Muscle of leg (tissue), 11 donors: Measurements from ENCODE around the gene BCAT1. TPM values are rescaled to one million over a fixed set of nuclear protein-coding genes. Genes with fewer than 3 reads are reported as not detected.

Source experiments
- DNase-seq: peaks from one replicate; pipeline ENCODE4 v3.0.0; 2013
- H3K27ac ChIP-seq: one replicate; pipeline ENCODE4 v1.5.1; 2013; ENCODE audit warnings: mild to moderate bottlenecking, low read length, control low read depth
- H3K27me3 ChIP-seq: one replicate; pipeline ENCODE4 v1.6.1; 2013; ENCODE audit warnings: low read length; ENCODE audit not compliant: control insufficient read depth, insufficient read depth
- H3K36me3 ChIP-seq: one replicate; pipeline ENCODE4 v1.6.1; 2013; ENCODE audit warnings: low read length; ENCODE audit not compliant: control insufficient read depth, insufficient read depth
- H3K4me1 ChIP-seq: one replicate; pipeline ENCODE4 v1.6.1; 2013; ENCODE audit warnings: low read length; ENCODE audit not compliant: control insufficient read depth, insufficient read depth
- H3K4me3 ChIP-seq: one replicate; pipeline ENCODE4 v1.5.1; 2013; ENCODE audit warnings: low read length, control low read depth
- H3K9me3 ChIP-seq: replicated peaks from 2 replicates; pipeline ENCODE4 v1.6.1; 2013; ENCODE audit warnings: low read depth, low read length; ENCODE audit not compliant: control insufficient read depth
- WGBS: methylation state at CpG from one replicate; pipeline ENCODE4 v1.1.5; 2013; ENCODE audit warnings: missing lambda C conversion rate; ENCODE audit not compliant: insufficient coverage; 5-methylcytosine and 5-hydroxymethylcytosine counted together
- polyA plus RNA-seq, 8 donors: library from polyadenylated mRNA; unstranded; fragments of 120-200 nt; gene quantifications; one replicate each; pipeline versions ENCODE4 v1.2.1 to v1.2.3, GENCODE V29; 2013; ENCODE audit warnings: inconsistent platforms in 1 of 8, low replicate concordance in 1 of 8; ENCODE audit not compliant: insufficient read length in 8 of 8, insufficient read depth in 1 of 8
- total RNA-seq: library from RNA; stranded (reverse); fragments of 120-200 nt; gene quantifications from one replicate; pipeline ENCODE4 v1.2.4, GENCODE V29; 2013

The BCAT1 gene
- total and polyA plus RNA-seq, 9 donors: 25.4 to 69.5 (median 58.1) TPM

- no peaks in the 10 kb centered on the region for H3K27me3 ChIP-seq
- 75% methylated on average over 3 of the region's 3 CpGs for WGBS
- H3K36me3 ChIP-seq: peaks cover 14% of the 10 kb centered on the region
- DNase-seq: no peak
- H3K4me3 ChIP-seq: no peak overlapping the region
- H3K27ac ChIP-seq: no peak overlapping the region
- no peaks in the 10 kb centered on the region for H3K4me1 ChIP-seq
- H3K9me3 ChIP-seq: no peaks in the 10 kb centered on the region
Observed at GRCh38 chr12:24894879-24895278, 54.0 kb downstream of the BCAT1 start.

DNA sequence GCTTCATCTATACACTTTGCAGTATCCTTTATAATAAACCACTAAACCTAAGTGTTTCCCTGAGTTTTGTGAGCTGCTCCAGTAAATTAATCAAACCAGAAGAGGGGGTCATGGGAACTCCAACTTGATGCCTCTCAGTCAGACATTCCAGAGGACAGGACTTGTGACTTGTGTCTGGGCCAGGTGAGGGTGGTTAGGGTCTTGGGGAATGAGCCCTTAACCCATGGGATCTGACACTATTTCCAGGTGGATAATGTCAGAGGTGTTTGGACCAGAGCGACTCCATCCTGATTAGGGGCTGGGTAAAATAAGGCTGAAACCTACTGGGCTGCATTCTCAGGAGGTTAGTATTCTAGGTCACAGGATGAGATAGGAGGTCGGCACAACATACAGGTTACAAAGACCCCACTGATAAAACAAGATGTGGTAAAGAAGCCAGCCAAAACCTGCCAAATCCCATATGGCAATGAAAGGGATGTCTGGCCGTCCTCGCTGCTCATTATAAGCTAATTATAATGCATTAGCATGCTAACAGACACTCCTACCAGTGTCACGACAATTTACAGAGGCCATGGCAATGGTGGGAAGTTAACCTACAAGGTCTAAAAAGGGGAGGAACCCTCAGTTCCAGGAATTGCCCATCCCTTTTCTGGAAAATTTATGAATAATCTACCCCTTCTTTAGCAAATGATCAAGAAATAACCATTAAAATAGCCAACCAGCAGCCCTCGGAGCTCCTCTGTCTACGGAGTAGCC lies 58.7 kb downstream of the BCAT1 start:
- Histone ChIP-seq H3K27me3 (no peaks in the 10 kb centered on the region), H3K9me3 (no peaks in the 10 kb centered on the region), H3K4me3 (no peak overlapping the region), H3K4me1 (no peaks in the 10 kb centered on the region), H3K36me3 (peaks cover 13% of the 10 kb centered on the region), H3K27ac (no peak overlapping the region)
- WGBS: no CpG with 5 or more reads among the region's 7 CpGs
- no peak for DNase-seq

DNA sequence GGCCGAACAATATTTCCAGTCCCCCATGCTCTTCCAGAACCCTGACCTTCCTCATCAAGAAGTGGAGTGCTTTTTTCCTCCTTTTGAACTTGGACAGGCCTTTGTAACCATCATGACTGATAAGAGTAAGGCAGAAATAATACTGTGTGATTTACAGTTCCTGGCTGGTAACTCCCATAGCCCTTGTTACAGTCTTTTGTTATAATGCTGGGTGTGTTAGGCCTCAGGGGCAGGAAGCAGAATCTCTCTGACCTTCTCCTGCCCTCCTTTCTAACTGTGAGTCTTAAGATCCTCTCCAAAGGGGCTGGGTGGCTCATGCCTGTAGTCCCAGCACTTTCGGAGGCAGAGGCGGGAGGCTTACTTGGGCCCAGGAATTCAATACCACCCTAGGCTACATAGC lies 59.5 kb downstream of the BCAT1 start:
- WGBS: no CpG with 5 or more reads among the region's 3 CpGs
- H3K4me3 ChIP-seq: no peak overlapping the region
- no peaks in the 10 kb centered on the region for H3K4me1 ChIP-seq
- DNase-seq: no peak
- H3K36me3 ChIP-seq: peaks cover 13% of the 10 kb centered on the region
- no peaks in the 10 kb centered on the region for H3K27me3 ChIP-seq
- no peak overlapping the region for H3K27ac ChIP-seq
- H3K9me3 ChIP-seq: no peaks in the 10 kb centered on the region

- DNase-seq: no peak
- H3K36me3 ChIP-seq: peaks cover 14% of the 10 kb centered on the region
- no peaks in the 10 kb centered on the region for H3K4me1 ChIP-seq
- H3K4me3 ChIP-seq: no peak overlapping the region
- no peaks in the 10 kb centered on the region for H3K9me3 ChIP-seq
- 90% methylated on average over 5 of the region's 5 CpGs for WGBS
- H3K27me3 ChIP-seq: no peaks in the 10 kb centered on the region
- H3K27ac ChIP-seq: no peak overlapping the region
Observed at GRCh38 chr12:24888813-24889212, 60.1 kb downstream of the BCAT1 start.

DNA sequence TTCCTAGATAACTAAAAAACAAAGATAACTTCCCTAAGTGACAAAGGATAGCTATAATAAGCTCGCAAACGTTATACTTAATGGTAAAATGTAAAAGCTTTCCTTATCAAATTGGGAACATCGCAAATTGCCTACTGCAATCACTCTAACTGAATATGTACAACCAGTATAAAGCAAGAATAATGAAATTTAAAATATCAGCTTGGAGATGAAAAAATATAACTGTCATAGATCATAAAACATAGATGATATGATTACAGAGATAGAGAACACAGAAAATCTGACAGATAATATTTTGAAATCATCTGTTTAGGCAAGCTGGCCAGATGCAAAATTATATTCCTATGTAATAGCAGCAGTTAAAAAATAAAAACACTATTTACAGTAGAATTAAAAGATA lies 64.0 kb downstream of the BCAT1 start:
- Histone ChIP-seq H3K9me3 (no peaks in the 10 kb centered on the region), H3K4me3 (no peak overlapping the region), H3K4me1 (no peaks in the 10 kb centered on the region), H3K27ac (no peak overlapping the region), H3K36me3 (peaks cover 5% of the 10 kb centered on the region), H3K27me3 (no peaks in the 10 kb centered on the region)
- no CpG with 5 or more reads among the region's 3 CpGs for WGBS
- DNase-seq: no peak

DNA sequence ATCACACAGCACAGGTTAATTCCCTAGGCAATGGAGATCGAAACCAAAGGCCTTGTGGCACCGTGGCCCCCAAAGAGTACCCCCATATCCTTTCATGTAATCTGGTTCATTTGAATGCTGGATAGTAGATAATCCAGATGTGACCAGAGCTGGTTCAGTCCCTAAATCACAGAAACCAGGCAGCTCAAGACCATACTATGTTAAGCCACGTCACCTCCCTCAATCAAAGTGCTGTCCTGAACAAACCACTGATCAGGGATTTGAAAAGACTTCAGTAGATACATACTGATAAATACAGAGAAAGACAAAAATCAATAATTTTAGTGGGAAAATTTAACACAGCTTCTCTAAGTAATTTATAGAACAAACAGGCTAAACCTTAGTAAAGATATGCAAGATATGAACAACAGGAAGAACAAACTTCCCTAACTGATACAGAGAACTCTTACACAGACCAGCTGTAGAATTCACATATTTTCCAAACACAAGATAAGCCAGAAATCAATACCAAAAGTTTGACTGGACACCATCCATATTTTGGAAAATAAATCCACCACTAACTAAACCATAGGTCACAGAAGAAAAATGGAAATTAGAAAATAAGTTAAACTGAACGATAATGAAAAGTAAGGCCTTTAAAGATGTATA lies 67.1 kb downstream of the BCAT1 start:
- Histone ChIP-seq H3K9me3 (no peaks in the 10 kb centered on the region), H3K27ac (no peak overlapping the region), H3K36me3 (peaks cover 12% of the 10 kb centered on the region), H3K27me3 (no peaks in the 10 kb centered on the region), H3K4me1 (no peaks in the 10 kb centered on the region), H3K4me3 (no peak overlapping the region)
- DNase-seq: no peak
- WGBS: no CpG with 5 or more reads among the region's 4 CpGs

GRCh38 chr12:24881227-24881626 lies 67.7 kb downstream of the BCAT1 start:
- H3K27me3 ChIP-seq: no peaks in the 10 kb centered on the region
- H3K36me3 ChIP-seq: peaks cover 12% of the 10 kb centered on the region
- no peak overlapping the region for H3K4me3 ChIP-seq
- WGBS: 100% methylated on average over 3 of the region's 8 CpGs
- no peak for DNase-seq
- H3K9me3 ChIP-seq: no peaks in the 10 kb centered on the region
- no peaks in the 10 kb centered on the region for H3K4me1 ChIP-seq
- H3K27ac ChIP-seq: no peak overlapping the region

- no peak for DNase-seq
- no peaks in the 10 kb centered on the region for H3K27me3 ChIP-seq
- 100% methylated on average over 1 of the region's 5 CpGs for WGBS
- H3K27ac ChIP-seq: no peak overlapping the region
- no peak overlapping the region for H3K4me3 ChIP-seq
- peaks cover 12% of the 10 kb centered on the region for H3K36me3 ChIP-seq
- H3K9me3 ChIP-seq: no peaks in the 10 kb centered on the region
- no peaks in the 10 kb centered on the region for H3K4me1 ChIP-seq
Observed at GRCh38 chr12:24880732-24881131, 68.2 kb downstream of the BCAT1 start.

DNA sequence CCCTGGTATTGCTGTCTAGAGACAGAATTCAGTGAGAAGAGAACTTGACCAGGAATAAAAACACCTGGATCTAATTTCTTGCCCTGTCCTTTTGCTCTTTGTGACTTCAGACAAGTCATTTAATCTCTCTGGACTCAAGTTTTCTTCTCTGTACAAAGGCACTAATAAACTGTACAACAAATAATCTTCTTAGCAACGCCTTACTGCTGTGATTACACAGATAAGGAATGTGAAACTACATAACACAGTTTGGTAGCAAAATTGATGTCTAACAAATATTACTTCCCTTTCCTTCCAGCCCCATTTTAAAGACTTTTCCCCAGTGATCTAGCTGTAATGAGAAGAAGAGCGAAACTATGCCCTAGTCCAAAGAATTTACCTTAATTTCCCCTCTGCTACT lies 69.3 kb downstream of the BCAT1 start:
- no CpG with 5 or more reads among the region's 2 CpGs for WGBS
- H3K9me3 ChIP-seq: no peaks in the 10 kb centered on the region

DNA sequence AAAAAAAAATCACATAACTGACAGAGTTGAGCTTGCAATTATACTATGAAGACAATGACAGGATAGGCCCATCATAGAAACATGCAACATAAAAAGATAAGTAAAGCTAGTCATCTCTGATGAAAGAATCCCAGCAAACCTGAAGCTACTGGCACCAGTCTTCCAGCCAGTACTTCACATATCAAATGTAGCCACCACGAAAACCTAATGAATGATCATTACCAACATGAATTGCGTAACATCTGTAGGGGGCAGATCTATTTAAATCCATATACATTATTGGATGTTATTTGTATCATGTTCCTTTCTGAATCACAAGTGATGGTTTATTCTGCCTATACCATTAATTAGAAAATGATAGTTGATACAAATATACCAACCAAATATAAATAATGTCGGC lies 73.9 kb downstream of the BCAT1 start:
- no peak overlapping the region for H3K4me3 ChIP-seq
- H3K9me3 ChIP-seq: no peaks in the 10 kb centered on the region
- WGBS: no CpG with 5 or more reads among the region's 3 CpGs
- no peaks in the 10 kb centered on the region for H3K27me3 ChIP-seq
- DNase-seq: no peak
- H3K4me1 ChIP-seq: no peaks in the 10 kb centered on the region
- H3K27ac ChIP-seq: no peak overlapping the region
- peaks cover 20% of the 10 kb centered on the region for H3K36me3 ChIP-seq

More for the DNA sequence above, 69.3 kb downstream of the BCAT1 start:
- peaks cover 12% of the 10 kb centered on the region for H3K36me3 ChIP-seq
- no peaks in the 10 kb centered on the region for H3K4me1 ChIP-seq
- no peak overlapping the region for H3K4me3 ChIP-seq
- no peak for DNase-seq
- no peaks in the 10 kb centered on the region for H3K27me3 ChIP-seq
- no peak overlapping the region for H3K27ac ChIP-seq
